LNCAP (cell line): ENCODE data around the gene TRMT11.

Source experiments
- CTCF ChIP-seq: fragments of 450-650 bp; IDR thresholded peaks from 2 replicates; pipeline ENCODE4 v1.5.1; 2017; ENCODE audit warnings: mild to moderate bottlenecking

Gene TRMT11

GRCh38 chr6:126067073-126067472 lies 80.7 kb downstream of the TRMT11 start:
- TF ChIP-seq CTCF, result no peak

GRCh38 chr6:126069449-126069848 lies 83.1 kb downstream of the TRMT11 start:
- TF ChIP-seq CTCF, result no peak

- TF ChIP-seq CTCF, result no peak
Observed at GRCh38 chr6:126071000-126071647, 84.8 kb downstream of the TRMT11 start.

- no peak for TF ChIP-seq CTCF
Observed at GRCh38 chr6:126072172-126072571, 85.8 kb downstream of the TRMT11 start.

GRCh38 chr6:126072834-126073233 lies 86.5 kb downstream of the TRMT11 start:
- TF ChIP-seq CTCF, result no peak

- TF ChIP-seq CTCF, result no peak
Observed at GRCh38 chr6:126075335-126076071, 89.2 kb downstream of the TRMT11 start.

- no peak for TF ChIP-seq CTCF
Observed at GRCh38 chr6:126076992-126077664, 90.8 kb downstream of the TRMT11 start.
